HG03060 (cell line): ENCODE data around the gene OR5C1.
"Not testable (repeated sequence)": the region's sequence is repeated elsewhere in the genome, so short reads cannot be mapped to it uniquely, and the experiment has no call there.

ENCODE experiments used
- ATAC-seq: cut with Tn5 transposase; IDR thresholded peaks from one replicate; pipeline ENCODE4 v1.9.1; 2021; ENCODE audit warnings: low read depth, moderate number of reproducible peaks; ENCODE audit not compliant: unreplicated experiment

OR5C1 gene

DNA sequence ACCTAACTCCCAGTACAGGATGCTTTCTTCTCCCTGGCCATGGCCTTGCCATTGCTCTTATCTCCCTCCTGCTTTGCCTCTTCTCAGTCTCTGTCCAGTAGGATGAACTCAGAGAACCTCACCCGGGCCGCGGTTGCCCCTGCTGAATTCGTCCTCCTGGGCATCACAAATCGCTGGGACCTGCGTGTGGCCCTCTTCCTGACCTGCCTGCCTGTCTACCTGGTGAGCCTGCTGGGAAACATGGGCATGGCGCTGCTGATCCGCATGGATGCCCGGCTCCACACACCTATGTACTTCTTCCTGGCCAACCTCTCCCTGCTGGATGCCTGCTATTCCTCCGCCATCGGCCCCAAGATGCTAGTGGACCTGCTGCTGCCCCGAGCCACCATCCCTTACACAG is at the start of gene OR5C1:
TSS of gene OR5C1 (plus strand) at position 103 of the 400 bp plus-strand sequence. CDS start at position 103, 0 bp downstream.
- no peak for ATAC-seq

DNA sequence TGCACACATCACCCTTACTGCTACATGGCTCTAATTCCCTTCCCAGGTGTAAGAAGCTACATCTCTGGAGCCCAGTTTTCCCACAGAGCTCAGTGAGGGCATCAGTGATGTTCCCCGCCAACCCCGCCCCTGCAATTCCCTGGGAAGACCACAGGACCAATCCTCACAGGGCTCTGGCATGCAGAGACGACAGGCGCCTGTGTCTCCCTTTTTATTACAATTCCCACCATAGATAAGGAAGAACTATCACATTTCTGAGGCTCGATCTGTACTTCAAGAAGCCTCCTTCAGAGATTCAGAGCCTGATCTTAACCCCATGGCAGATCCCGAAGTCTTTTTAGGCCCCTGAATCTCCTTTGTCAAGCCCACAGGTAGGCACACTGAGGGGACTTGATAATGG is 46.7 kb upstream of the OR5C1 start, which contains the start of gene OR1L6:
TSS of gene OR1L6 (plus strand) at position 301 of the 400 bp plus-strand sequence. CDS start 7,545 bp downstream, outside the sequence.
- no peak for ATAC-seq

DNA sequence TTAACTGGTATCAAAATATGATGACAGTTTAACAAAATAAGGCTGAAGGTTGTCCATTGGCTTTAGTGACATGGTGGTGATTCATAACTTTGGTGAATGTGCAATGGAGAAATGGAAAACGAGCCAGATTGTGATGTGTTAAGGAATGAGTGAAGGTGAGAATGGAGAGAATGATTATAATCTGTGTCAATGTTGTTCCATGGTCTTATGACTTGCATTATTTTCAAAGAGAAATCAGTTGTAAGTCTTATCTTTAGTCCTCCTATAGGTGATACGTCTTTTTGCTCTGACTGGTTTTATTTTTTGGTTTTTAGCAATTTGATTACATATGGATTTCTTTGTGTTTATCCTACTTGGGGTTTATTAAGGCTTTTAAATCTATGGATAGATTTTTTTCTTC is 33.9 kb upstream of the OR5C1 start:
- ATAC-seq = no peak

DNA sequence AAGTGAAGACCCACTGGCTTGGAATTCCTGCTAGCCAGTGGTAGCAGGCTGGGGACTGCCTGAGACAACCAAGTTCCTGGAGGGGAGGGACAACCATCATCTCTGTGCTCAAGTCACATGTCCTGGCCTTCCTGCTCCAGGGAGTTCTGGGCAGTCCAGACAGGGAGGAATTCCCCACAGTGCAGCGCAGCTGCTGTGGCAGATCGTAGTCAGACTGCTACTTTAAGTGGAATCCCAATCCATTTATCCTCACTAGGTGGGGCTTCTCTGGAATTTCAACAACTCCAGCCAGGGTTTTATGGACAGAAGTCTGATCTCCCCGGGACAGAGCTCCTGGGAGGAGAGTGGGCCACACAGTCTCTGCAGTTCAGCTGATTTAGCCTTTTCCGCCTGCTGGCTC is 20.9 kb upstream of the OR5C1 start:
- ATAC-seq = no peak

DNA sequence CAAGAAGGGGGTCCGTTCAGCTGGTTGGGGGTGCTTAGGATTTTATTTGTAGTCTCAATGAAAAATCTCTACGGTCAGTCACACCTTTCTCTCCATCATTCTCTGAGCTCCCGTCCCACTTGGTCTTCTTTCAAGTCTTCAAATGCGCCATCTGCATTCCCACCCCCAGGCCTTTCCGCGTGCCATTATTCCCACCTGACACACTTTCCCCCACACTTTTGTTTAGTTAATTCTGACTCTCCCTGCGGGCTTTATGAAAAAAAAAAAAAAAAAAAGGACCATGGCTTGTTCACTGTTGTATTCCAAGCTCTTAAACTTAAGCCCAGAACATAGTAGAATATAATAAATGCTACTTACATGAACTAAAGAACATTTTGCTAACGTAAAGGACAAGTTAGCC is 11.7 kb upstream of the OR5C1 start:
- ATAC-seq = no peak

DNA sequence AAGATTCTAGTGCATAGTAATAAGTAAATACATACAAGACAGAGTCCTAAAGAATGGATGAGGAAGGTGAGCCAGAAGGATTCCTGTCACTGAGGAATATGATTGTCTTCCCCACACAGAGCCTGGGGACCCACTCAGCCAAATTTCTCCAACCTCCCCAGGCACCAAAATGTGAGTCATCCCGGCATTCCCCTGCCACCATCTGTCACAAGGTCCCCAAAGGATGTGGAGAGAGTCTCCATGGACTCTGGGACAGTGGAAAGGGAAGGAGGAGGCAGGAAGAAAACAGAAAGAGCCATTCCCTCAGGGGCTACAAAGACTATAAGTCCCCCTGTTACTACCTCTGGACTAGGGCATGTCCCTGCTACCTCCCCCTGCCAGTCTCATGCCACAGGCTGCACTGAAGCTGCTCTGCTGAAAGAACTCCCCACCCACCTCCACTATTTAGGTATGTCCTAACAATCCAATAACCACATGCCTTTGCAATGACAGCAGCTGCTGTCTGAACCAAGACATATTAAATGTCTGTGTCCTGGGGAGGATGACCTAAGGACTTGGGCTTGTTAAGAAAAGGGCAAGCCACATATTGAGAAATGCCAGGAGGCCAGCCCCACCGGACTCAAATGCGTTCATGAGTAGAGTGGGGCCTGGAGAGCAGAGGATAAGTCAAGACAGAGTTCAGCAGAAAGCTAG is 10.7 kb upstream of the OR5C1 start:
- ATAC-seq = no peak

DNA sequence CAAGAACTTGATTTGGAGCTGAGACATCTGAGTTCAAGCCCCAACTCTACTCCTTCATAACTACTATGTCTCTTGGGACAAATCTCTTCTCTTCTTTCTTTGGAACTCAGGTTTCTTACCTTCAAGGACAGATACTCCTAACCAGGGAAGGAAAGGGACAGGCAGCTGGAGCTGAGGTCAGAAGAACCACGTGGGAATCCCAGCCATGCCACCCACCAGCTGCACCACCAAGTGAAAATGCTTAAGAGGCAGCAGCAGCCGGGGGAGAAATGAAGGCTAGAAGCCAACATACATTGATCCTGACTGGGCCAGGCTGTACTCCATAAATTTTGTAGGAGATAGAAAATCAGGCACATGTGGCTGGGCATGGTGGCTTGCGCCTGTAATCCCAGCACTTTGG is 9.6 kb upstream of the OR5C1 start:
- no peak for ATAC-seq

DNA sequence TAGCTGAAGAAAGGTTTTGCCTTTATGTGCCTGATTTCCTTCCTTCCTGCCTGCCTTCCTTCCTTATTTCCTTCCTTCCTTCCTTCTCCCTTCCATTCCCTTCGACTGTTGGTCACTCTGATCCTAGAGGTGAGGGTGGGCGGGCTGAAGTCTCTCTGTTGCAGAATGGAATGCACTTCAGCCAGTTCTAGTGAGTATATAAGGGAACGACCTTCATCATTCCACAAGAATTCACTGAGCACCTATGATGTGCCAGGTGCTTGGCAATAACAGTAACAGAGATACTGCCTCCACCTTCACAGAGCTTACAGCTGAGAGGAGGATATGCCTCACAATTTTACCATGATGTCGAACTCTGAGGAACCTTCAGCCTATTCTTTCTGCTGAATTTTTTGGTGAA is 8.7 kb upstream of the OR5C1 start:
- no peak for ATAC-seq

DNA sequence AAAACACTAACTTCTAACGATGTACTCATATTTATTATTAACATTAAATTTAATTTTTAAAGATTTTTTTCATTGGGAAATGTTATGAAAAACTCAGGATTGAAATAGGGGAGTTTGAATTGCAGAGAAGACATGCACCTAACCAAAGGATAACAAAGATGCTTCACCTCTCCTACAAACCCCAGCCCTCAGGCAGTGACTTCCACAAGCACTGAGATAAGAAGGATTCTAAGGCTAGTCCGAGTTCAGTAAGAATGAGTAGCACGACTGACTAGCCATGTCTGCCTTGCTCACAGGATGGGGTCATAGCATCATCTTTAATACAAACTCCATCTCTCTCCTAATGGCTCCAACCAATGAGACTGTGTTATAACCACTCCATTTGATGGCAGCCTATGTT is 7.1 kb upstream of the OR5C1 start:
- no peak for ATAC-seq

DNA sequence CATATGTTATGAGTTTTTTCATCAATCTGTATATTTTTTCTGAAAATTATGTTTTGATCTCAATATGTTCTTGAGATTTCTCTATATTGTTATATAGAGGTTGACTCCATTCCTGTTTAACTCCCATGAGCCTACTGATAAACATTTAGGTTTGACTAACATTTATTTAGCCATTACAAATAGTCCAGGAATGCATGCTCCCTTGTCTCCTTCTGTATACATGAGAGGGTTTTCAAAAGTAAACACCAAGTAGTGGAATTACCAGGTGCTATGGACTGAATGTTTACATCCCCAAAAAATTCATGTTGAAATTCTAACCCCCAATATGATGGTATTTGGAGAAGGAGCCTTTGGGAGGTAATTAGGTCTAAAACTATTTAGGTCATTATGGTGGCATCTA is 3.5 kb upstream of the OR5C1 start:
- ATAC-seq = no peak

DNA sequence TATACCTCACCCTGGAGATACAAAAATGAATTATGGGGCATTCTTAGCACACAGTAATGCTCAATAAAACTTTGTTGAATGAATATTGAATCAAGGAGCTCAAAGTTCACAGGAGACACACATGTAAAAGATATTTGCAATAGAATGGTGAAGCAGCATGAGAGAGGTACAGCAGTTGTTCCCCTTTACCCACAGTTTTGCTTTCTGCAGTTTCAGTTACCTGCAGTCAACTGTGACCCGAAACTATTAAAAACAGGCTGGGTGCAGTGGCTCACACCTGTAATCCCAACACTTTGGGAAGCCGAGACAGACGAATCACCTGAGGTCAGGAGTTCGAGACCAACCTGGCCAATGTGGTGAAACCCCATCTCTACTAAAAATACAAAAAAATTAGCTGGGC is 2.4 kb upstream of the OR5C1 start:
- ATAC-seq = no peak

DNA sequence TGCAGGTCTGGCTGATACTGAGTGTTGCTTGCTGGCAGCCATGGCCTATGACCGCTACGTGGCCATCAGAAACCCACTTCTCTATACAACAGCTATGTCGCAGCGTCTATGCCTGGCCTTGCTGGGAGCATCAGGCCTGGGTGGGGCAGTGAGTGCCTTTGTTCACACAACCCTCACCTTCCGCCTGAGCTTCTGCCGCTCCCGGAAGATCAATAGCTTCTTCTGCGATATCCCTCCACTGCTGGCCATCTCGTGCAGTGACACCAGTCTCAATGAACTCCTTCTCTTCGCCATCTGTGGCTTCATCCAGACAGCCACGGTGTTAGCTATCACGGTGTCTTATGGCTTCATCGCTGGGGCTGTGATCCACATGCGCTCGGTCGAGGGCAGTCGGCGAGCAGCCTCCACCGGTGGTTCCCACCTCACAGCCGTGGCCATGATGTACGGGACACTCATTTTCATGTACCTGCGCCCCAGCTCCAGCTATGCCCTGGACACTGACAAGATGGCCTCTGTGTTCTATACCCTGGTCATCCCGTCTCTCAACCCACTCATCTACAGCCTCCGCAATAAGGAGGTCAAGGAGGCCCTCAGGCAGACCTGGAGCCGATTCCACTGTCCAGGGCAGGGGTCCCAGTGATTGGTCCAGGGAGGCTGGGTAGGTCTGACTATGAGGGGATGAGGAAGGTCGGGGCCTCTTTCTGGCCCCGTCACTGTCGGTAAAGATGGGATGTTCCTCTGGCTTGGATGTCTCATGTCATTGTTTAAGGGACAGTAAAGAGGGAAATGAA is 718 bp downstream of the OR5C1 start:
- ATAC-seq = no peak

DNA sequence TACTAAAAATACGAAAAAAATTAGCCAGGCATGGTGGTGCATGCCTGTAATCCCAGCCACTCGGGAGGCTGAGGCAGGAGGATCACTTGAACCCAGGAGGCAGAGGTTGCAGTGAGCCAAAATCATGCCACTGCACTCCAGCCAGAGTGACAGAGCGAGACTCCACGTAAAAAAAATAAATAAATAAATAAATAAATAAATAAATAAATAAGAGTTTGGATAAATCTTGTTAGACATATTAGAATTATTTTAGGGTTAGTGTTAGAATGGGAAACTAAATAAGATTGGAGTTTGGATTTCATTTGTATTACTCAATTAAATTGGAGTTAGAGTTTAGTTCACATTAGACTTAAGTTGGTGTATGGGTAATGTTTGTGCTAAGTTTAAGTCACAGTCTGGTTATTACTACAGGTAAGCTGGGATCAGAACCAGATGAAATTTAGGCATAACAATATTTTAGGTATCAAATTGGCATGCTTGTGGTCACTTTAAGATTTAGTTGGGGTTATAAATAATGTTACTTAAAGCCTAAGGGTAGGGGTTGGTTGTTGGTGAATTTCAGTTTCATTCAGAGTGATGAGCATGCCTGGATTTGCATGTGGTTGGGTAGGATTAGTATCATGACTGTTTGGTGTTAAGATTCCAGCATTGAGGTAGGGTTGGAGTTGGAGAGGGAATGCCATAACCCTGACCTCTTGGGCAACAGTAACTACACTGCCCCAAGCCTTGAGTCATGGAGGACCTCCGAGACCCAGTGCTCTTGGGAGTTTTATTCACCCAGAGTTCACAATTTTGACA is 3.3 kb downstream of the OR5C1 start:
- ATAC-seq = no peak

DNA sequence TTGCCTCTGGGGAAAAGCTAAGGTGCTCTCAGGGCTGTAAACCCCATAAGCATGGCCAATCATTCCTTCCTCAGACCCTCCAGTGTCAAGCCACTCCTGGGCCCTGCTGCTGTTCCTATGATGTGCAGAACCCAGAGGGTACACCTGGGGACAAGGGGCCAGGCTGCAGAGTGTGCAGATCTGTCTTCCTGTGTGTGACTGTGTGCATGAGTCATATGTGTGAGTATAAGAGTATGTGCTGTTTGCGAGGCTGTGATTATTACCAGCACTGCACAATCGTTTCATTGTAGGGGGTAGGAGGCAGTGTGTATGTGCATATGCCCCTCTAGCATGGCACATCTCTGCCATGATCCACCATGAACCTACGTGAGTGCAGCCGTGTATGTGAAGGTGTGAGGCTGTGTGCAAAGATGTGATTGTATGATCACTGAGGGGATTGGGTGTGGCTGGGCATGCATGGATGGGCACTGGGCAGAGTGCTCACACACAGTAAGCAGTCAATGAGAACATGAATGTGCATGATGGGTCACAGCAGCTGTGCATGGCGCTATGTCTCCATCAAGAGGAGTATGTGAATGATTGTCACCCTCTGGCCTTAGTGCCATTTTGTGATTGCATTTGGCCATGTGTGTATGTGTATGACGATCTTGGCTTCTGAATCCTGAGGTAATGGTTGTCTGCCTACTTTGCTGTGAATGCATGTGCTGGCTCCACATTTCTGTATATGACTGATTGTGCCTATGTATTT is 8.8 kb downstream of the OR5C1 start:
- ATAC-seq = no peak

DNA sequence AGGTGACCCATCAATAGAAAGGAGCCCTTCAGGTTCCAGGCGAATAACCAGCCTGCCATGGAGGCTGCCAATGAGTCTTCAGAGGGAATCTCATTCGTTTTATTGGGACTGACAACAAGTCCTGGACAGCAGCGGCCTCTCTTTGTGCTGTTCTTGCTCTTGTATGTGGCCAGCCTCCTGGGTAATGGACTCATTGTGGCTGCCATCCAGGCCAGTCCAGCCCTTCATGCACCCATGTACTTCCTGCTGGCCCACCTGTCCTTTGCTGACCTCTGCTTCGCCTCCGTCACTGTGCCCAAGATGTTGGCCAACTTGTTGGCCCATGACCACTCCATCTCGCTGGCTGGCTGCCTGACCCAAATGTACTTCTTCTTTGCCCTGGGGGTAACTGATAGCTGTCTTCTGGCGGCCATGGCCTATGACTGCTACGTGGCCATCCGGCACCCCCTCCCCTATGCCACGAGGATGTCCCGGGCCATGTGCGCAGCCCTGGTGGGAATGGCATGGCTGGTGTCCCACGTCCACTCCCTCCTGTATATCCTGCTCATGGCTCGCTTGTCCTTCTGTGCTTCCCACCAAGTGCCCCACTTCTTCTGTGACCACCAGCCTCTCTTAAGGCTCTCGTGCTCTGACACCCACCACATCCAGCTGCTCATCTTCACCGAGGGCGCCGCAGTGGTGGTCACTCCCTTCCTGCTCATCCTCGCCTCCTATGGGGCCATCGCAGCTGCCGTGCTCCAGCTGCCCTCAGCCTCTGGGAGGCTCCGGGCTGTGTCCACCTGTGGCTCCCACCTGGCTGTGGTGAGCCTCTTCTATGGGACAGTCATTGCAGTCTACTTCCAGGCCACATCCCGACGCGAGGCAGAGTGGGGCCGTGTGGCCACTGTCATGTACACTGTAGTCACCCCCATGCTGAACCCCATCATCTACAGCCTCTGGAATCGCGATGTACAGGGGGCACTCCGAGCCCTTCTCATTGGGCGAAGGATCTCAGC is 11.6 kb downstream of the OR5C1 start, which contains the start of gene OR1K1:
TSS of gene OR1K1 (plus strand) at position 58 of the 995 bp plus-strand sequence. CDS start at position 58, 0 bp downstream.
- ATAC-seq = no peak

DNA sequence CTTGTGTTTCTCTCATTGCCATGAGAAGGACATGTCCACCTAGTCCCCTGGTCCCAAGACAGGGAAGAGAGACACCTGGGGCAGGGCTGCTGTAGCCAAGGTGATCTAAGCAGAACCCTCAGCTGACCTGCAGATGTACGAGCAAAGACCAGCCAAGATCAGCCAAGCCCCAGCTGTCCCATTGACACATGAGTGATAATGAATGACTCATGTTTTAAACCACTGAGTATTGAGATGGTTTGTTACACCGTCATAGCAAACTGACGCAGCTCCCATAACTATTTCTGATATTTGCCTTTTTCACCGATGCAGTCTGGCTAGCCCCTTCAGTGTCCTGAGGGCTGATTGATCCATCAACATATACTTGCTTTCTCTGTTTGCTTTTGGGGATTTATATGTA is 17.9 kb downstream of the OR5C1 start:
- ATAC-seq = no peak

DNA sequence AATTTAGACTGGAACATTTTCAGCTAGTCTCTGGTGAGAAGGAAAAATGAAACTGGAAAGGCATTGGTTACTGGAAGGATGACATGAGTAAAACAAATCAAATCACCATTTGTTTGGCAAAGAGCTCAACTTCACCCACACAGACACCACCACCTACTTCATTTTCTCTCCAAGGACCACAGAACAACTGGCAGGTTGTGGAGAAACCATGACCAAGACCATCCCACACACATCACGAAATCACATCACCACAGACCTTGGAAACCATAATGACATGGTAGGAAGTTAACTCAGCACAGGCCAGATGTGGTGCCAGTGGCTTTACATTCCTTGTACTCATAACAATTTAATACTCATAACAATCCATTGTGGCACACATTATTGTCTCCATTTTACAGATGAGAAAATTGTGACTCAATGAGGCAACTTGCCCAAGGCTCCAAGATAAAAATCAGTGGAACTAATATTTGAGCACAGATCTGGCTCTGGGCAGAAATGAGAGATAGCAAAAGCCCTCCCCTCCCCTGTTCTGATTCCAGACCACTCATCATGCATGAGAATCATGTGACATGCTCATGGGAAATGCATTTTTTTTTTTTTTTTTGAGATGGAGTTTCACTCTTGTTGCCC is 18.7 kb downstream of the OR5C1 start:
- no peak for ATAC-seq

DNA sequence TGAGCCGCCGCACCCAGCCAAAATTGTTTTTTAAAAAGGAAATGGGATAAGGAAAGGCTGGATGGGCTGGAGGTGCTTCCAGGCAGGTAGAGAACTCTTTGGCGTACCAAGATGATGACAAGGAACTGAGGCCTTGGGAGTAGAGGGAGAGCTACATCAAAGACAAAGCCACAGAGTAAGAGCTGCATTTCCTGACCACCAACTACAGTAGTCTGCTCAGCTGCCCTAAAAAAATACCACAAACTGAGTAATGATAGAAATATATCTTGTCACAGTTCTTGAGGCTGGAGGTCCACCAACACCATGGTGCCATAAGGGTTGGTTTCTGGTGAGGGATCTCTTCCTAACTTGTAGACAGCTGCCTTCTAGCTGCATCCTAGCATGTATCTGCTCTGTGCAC is 19.4 kb downstream of the OR5C1 start:
- ATAC-seq = no peak

DNA sequence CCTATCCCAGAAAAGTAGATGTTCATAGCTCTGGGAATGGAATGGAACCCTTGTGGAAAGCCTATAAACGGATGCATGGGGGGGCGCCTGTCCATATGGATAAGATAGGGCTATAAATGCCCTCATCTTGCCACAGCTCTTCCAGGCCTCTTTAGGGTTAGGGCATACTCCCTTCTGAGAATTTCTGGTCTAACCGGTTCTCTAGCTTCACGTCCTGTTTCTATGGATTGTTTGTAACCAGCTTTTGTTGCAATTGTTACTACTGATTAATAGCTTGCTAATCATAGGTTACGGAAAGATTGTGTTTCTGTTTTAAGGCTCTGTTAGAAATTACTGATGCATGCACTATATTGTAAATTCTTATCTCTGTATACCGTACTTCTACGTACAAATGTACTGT is 20.5 kb downstream of the OR5C1 start:
- ATAC-seq = not testable (repeated sequence)
